Astrocyte (in vitro differentiated cells and primary cell): ENCODE measurements around the gene ZNF549.
"Not testable (repeated sequence)": the region's sequence is repeated elsewhere in the genome, so short reads cannot be mapped to it uniquely, and the experiment has no call there.

Source experiments
- CTCF ChIP-seq: IDR thresholded peaks from 2 replicates; pipeline ENCODE4 v1.5.1; 2011; ENCODE audit warnings: low read depth, mild to moderate bottlenecking, inconsistent platforms, low read length, moderate library complexity; ENCODE audit not compliant: insufficient read depth
- EZH2 ChIP-seq: IDR thresholded peaks from 2 replicates; pipeline ENCODE4 v1.6.1; 2012; ENCODE audit warnings: mild to moderate bottlenecking, low read length, inconsistent platforms; ENCODE audit not compliant: insufficient read depth

DNA sequence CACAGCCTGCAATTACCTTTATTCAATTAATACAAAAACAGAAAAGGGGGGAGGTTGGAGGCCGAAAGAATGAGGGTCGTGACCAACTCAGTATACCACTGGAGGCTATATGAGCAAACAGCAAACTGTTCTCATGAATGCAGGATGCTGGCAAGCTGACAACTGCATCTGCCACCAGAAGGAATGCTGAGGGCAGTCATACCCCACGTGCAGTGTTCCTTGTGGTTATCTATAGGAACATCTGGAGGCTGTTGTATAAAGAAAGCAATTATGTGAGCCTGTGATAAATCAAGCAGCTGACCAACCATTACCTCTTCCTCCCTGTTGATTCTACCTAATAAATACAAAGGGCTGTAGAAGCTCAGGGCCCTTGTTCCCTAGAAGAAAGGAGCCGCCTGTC lies 9.1 kb upstream of the ZNF549 start:
- TF ChIP-seq EZH2, CTCF: not testable (repeated sequence)
